ENCODE measurements around the gene GJB3. TPM values are rescaled to one million over a fixed set of nuclear protein-coding genes. Genes with fewer than 3 reads are reported as not detected.
A peak's percentile ranks its signal among the peaks of the same experiment; 100 is the strongest.

GJB3 gene
- polyA plus RNA-seq, 2 of the 4 experiments (the other 2 are of a cell fraction) = 0.50 to 0.76 TPM

DNA sequence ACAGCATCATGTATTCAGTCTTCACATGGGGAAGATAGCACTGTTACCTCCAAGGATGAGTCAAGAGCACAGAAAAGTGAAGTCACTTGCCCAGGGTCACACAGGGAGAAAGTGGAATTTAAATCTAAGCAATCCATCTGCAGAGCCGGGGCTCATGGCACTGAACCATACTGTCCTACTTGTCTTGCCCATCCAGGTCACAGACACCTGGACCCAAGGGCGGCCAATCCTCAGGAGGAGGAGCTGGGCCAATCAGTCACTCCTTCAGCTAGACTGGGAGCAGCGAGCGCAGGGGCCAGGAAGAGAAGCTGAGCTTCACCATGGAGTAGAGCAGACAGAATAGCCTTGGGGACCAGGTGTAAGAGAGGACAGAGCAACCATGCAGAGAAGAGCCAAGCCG is 35.3 kb upstream of the GJB3 start:
- Histone ChIP-seq H3K4me3 (no peak overlapping the region), H3K9me3 (no peaks in the 10 kb centered on the region), H3K4me2 (no peak overlapping the region), H3K4me1 (no peaks in the 10 kb centered on the region; the same call in 2 of the 3 replicates), H3K27ac (no peak overlapping the region)
- FAIRE-seq (no peak), DNase-seq (ENCODE audit: low read depth in 1 of 2, low spot score in 1 of 2) (no peak), ATAC-seq (no peak)
- POLR2A ChIA-PET = no interaction called here
- 41% methylated on average over 4 of the region's 5 CpGs for WGBS (ENCODE audit: missing lambda C conversion rate)
- TF ChIP-seq, protein P1, sequence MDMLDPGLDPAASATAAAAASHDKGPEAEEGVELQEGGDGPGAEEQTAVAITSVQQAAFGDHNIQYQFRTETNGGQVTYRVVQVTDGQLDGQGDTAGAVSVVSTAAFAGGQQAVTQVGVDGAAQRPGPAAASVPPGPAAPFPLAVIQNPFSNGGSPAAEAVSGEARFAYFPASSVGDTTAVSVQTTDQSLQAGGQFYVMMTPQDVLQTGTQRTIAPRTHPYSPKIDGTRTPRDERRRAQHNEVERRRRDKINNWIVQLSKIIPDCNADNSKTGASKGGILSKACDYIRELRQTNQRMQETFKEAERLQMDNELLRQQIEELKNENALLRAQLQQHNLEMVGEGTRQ (IDR thresholded peaks at IDR 0.05) = no peak
- TF ChIP-seq ZSCAN20 (CRISPR knock-in tag; IDR thresholded peaks at IDR 0.05) = no peak
- TF ChIP-seq FOXS1 (CRISPR knock-in tag; IDR thresholded peaks at IDR 0.05) = no peak
- no peak for TF ChIP-seq HOXB5 (CRISPR knock-in tag; IDR thresholded peaks at IDR 0.05)
- TF ChIP-seq MAZ (IDR thresholded peaks at IDR 0.05; ENCODE audit: borderline replicate concordance, low read depth, low read length) = no peak
- TF ChIP-seq NFE2L2 (conservative IDR thresholded peaks at IDR 0.05; ENCODE audit: low read length) = no peak
- TF ChIP-seq NR3C1 (IDR thresholded peaks at IDR 0.05) = no peak
- no peak for TF ChIP-seq ESRRA (IDR thresholded peaks at IDR 0.05; ENCODE audit: borderline replicate concordance, low read length)
- TF ChIP-seq RFX5 (IDR thresholded peaks at IDR 0.05) = no peak
- TF ChIP-seq CBX2 (IDR thresholded peaks at IDR 0.05; ENCODE audit: borderline replicate concordance, low read depth) = no peak
- no peak for TF ChIP-seq BHLHE40 (IDR thresholded peaks at IDR 0.05; ENCODE audit: low read depth, low read length)
- TF ChIP-seq TP53 (CRISPR knock-in tag; IDR thresholded peaks at IDR 0.05) = no peak
- TF ChIP-seq, protein P2, sequence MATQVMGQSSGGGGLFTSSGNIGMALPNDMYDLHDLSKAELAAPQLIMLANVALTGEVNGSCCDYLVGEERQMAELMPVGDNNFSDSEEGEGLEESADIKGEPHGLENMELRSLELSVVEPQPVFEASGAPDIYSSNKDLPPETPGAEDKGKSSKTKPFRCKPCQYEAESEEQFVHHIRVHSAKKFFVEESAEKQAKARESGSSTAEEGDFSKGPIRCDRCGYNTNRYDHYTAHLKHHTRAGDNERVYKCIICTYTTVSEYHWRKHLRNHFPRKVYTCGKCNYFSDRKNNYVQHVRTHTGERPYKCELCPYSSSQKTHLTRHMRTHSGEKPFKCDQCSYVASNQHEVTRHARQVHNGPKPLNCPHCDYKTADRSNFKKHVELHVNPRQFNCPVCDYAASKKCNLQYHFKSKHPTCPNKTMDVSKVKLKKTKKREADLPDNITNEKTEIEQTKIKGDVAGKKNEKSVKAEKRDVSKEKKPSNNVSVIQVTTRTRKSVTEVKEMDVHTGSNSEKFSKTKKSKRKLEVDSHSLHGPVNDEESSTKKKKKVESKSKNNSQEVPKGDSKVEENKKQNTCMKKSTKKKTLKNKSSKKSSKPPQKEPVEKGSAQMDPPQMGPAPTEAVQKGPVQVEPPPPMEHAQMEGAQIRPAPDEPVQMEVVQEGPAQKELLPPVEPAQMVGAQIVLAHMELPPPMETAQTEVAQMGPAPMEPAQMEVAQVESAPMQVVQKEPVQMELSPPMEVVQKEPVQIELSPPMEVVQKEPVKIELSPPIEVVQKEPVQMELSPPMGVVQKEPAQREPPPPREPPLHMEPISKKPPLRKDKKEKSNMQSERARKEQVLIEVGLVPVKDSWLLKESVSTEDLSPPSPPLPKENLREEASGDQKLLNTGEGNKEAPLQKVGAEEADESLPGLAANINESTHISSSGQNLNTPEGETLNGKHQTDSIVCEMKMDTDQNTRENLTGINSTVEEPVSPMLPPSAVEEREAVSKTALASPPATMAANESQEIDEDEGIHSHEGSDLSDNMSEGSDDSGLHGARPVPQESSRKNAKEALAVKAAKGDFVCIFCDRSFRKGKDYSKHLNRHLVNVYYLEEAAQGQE (IDR thresholded peaks at IDR 0.05) = no peak
- no peak for TF ChIP-seq CHD4 (IDR thresholded peaks at IDR 0.05; ENCODE audit: borderline replicate concordance)
- TF ChIP-seq HOXA7 (CRISPR knock-in tag; IDR thresholded peaks at IDR 0.05) = no peak
- no peak for TF ChIP-seq HOXB13 (CRISPR knock-in tag; IDR thresholded peaks at IDR 0.05; ENCODE audit: low read depth)
- no peak for TF ChIP-seq E2F6 (IDR thresholded peaks at IDR 0.05; ENCODE audit: borderline replicate concordance, low read depth)
- CTCF ChIA-PET = interaction anchor here (1.1 to 1.3 kb wide), 2 partner anchors 18 to 19 kb away, joined by 3 read pairs; no protein-coding TSS in a partner anchor

DNA sequence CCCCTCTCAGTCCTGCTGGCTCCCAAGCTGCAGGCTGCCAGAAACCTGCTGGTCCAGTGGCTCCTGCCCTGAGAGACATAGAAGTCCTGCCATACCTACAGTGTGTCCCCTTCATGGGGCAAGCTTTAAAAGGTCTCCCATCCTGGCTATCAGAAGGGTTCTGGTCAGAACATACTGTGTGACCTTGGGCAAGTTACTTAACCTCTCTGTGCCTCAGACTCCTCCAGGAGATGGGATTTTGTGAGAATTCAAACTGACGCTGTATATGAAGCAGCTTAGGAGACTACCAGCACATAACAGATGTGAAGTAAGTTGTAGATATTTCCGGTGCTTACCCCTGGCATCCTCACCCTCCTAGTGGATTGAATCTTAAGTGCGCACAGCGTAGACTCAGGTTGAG is 34.9 kb upstream of the GJB3 start:
- Histone ChIP-seq H3K4me2 (no peak overlapping the region), H3K4me1 (no peaks in the 10 kb centered on the region; the same call in 2 of the 3 replicates), H3K9me3 (no peaks in the 10 kb centered on the region), H3K4me3 (no peak overlapping the region), H3K27ac (no peak overlapping the region)
- FAIRE-seq = no peak
- no peak for TF ChIP-seq CBX2 (IDR thresholded peaks at IDR 0.05; ENCODE audit: borderline replicate concordance, low read depth)
- peak; percentile 20 for TF ChIP-seq ZFP36 (IDR thresholded peaks at IDR 0.05; ENCODE audit: borderline replicate concordance, partially characterized antibody)
- CTCF ChIA-PET = interaction anchor here (1.1 to 1.3 kb wide), 2 partner anchors 18 to 19 kb away, joined by 3 read pairs; no protein-coding TSS in a partner anchor
- no peak for ATAC-seq
- no peak for DNase-seq (ENCODE audit: low read depth in 1 of 2, low spot score in 1 of 2)
- 69% methylated on average over 4 of the region's 4 CpGs for WGBS (ENCODE audit: missing lambda C conversion rate)
- POLR2A ChIA-PET = no interaction called here
